B cell (primary cell): ENCODE measurements around the gene PARD3B. TPM values are rescaled to one million over a fixed set of nuclear protein-coding genes. Genes with fewer than 3 reads are reported as not detected.

ENCODE experiments used
- ATAC-seq: fragments of 200-7000 bp; cut with Tn5 transposase; one replicate; pipeline ENCODE4 v1.10.0; 2021; ENCODE audit warnings: low read depth, mild to moderate bottlenecking, moderate number of reproducible peaks, moderate library complexity
- CTCF ChIA-PET: fragments of 350-600 bp; sonication (Branson Sonifier 250); formaldehyde crosslinking; loops from one replicate; lab custom pipeline; 2021; ENCODE audit warnings: antibody characterized with exemption, inconsistent platforms; lab: Charles Lee
- POLR2A ChIA-PET: fragments of 350-600 bp; sonication (Branson Sonifier 250); formaldehyde crosslinking; loops from one replicate; lab custom pipeline; 2021; ENCODE audit warnings: antibody characterized with exemption; lab: Charles Lee
- DNase-seq: peaks from one replicate; pipeline ENCODE4 v3.0.0; 2013
- H2AFZ ChIP-seq: 2 replicates; pipeline ENCODE4 v1.6.1; 2012; ENCODE audit warnings: mild to moderate bottlenecking, low read depth, low read length; ENCODE audit not compliant: insufficient read depth, poor library complexity, severe bottlenecking
- H3K27ac ChIP-seq, 2 donors: 1 replicate in 1 of 2; 2 replicates in 1 of 2; pipeline ENCODE4 v1.5.1; 2012 to 2013; ENCODE audit warnings: low read length in 2 of 2, mild to moderate bottlenecking in 2 of 2, moderate library complexity in 1 of 2
- H3K27me3 ChIP-seq, 4 experiments: fragments of 200-600 bp in 1 of 4; sonication (generic) in 1 of 4; replicated peaks in 1 of 4; 1 replicate in 2 of 4; 2 replicates in 2 of 4; pipeline versions ENCODE4 v1.6.1 to v1.7.0; 2013 to 2016; ENCODE audit warnings: low read length in 3 of 4, mild to moderate bottlenecking in 2 of 4, mixed read lengths in 1 of 4, moderate library complexity in 1 of 4; ENCODE audit not compliant: insufficient read depth in 4 of 4, control insufficient read depth in 3 of 4; ENCODE audit errors: control extremely low read depth in 1 of 4
- H3K36me3 ChIP-seq, 2 experiments: replicated peaks in 1 of 2; 1 replicate in 1 of 2; 2 replicates in 1 of 2; pipeline versions ENCODE4 v1.6.1 to v1.7.1; 2013; ENCODE audit warnings: low read length in 1 of 2; ENCODE audit not compliant: insufficient read depth in 2 of 2, control insufficient read depth in 1 of 2; ENCODE audit errors: control extremely low read depth in 1 of 2, extremely low read depth in 1 of 2
- H3K4me1 ChIP-seq, 2 donors: fragments of 200-600 bp in 1 of 2; sonication (generic) in 1 of 2; 1 replicate in 1 of 2; 2 replicates in 1 of 2; pipeline versions ENCODE4 v1.5.1 to v1.6.1; 2013 to 2017; ENCODE audit warnings: low read length in 2 of 2; ENCODE audit not compliant: control insufficient read depth in 2 of 2, insufficient read depth in 2 of 2
- H3K4me2 ChIP-seq: replicated peaks from 2 replicates; pipeline ENCODE3; 2012; ENCODE audit warnings: mild to moderate bottlenecking, low read depth, low read length; ENCODE audit not compliant: poor library complexity, severe bottlenecking
- H3K4me3 ChIP-seq, 5 experiments: fragments of 200-600 bp in 1 of 5; sonication (generic) in 1 of 5; 1 replicate in 3 of 5; 2 replicates in 2 of 5; pipeline versions ENCODE4 v1.5.1 to v1.7.0; 2011 to 2016; ENCODE audit warnings: low read length in 4 of 5, mild to moderate bottlenecking in 4 of 5, low read depth in 2 of 5, control low read depth in 1 of 5, moderate library complexity in 1 of 5; ENCODE audit not compliant: insufficient read depth in 1 of 5; ENCODE audit errors: control extremely low read depth in 1 of 5, extremely low read depth in 1 of 5
- H3K79me2 ChIP-seq: fragments of 200-600 bp; sonication (generic); one replicate; pipeline ENCODE4 v1.6.0; 2016; ENCODE audit warnings: low read length; ENCODE audit not compliant: control insufficient read depth, insufficient read depth
- H3K9ac ChIP-seq: fragments of 200-600 bp; sonication (generic); 2 replicates; pipeline ENCODE4 v1.6.1; 2017; ENCODE audit warnings: mild to moderate bottlenecking, low read length, moderate library complexity
- H3K9me3 ChIP-seq, 3 donors: one replicate each; pipeline versions ENCODE4 v1.6.1 to v1.7.1; 2013; ENCODE audit warnings: low read length in 2 of 3; ENCODE audit not compliant: control insufficient read depth in 2 of 3, insufficient read depth in 1 of 3; ENCODE audit errors: control extremely low read depth in 1 of 3
- H4K20me1 ChIP-seq: 2 replicates; pipeline ENCODE4 v1.6.0; 2012; ENCODE audit warnings: mild to moderate bottlenecking, low read length; ENCODE audit not compliant: insufficient read depth, control insufficient read depth, poor library complexity, severe bottlenecking
- H3K27ac Mint-ChIP-seq: one replicate; pipeline ENCODE4 v1.8.0; 2021; ENCODE audit warnings: mixed read lengths
- H3K27me3 Mint-ChIP-seq: one replicate; pipeline ENCODE4 v1.8.0; 2021; ENCODE audit warnings: mixed read lengths
- H3K4me1 Mint-ChIP-seq: one replicate; pipeline ENCODE4 v1.8.0; 2021; ENCODE audit warnings: mixed read lengths
- H3K4me3 Mint-ChIP-seq: one replicate; pipeline ENCODE4 v1.8.0; 2021; ENCODE audit warnings: mixed read lengths
- H3K9me3 Mint-ChIP-seq: one replicate; pipeline ENCODE4 v1.8.0; 2022; ENCODE audit warnings: mixed read lengths; ENCODE audit not compliant: insufficient read depth
- CTCF ChIP-seq: fragments of 200-600 bp; IDR thresholded peaks from one replicate; pipeline ENCODE4 v1.8.0; 2022; ENCODE audit warnings: antibody characterized with exemption, mild to moderate bottlenecking
- EZH2 ChIP-seq: IDR thresholded peaks from 2 replicates; pipeline ENCODE4 v1.6.1; 2012; ENCODE audit warnings: borderline replicate concordance, low read depth, mild to moderate bottlenecking, moderate library complexity, low read length; ENCODE audit not compliant: insufficient read depth, poor library complexity, severe bottlenecking
- WGBS: methylation state at CpG from one replicate; pipeline ENCODE4 v1.1.5; 2013; ENCODE audit warnings: missing lambda C conversion rate; ENCODE audit not compliant: insufficient coverage; 5-methylcytosine and 5-hydroxymethylcytosine counted together
- intact Hi-C: fragments of 100-400 bp; cut with micrococcal nuclease; formaldehyde crosslinking; loops from one replicate; pipeline ENCODE4 v1.10.0; 2022
- polyA plus RNA-seq: library from polyadenylated mRNA; depleted of rRNA; stranded (reverse); fragments of >200 nt; gene quantifications from 2 replicates; pipeline ENCODE4 v1.2.3, GENCODE V29; 2012
- total RNA-seq, 2 donors: library from RNA; stranded (reverse); fragments of 120-200 nt in 1 of 2; gene quantifications; 1 replicate in 1 of 2; 2 replicates in 1 of 2; pipeline versions ENCODE4 v1.2.3 to v1.2.4, GENCODE V29; 2013 to 2022

The PARD3B gene
- total and polyA plus RNA-seq, 2 donors (not counting 1 experiment from before 2014, with no cell fraction given) = not detected

GRCh38 chr2:205657579-205657978, 1112.3 kb downstream of the PARD3B start:
- H4K20me1 ChIP-seq = no peaks in the 10 kb centered on the region
- intact Hi-C loops = no loop called here

GRCh38 chr2:205658068-205658467, 1112.8 kb downstream of the PARD3B start:
- no peak overlapping the region for H3K4me2 ChIP-seq
- H3K79me2 ChIP-seq = no peaks in the 10 kb centered on the region
- 67% methylated on average over 1 of the region's 2 CpGs for WGBS
- intact Hi-C loops = no loop called here
- H3K4me1 ChIP-seq = peaks cover 22 to 28% of the 10 kb centered on the region in 2 donors
- CTCF ChIA-PET = no interaction called here
- H3K27me3 ChIP-seq = peaks cover 0 to 5% (median 2%) of the 10 kb centered on the region in 4 experiments
- Mint-ChIP-seq H3K4me3 (no peak overlapping the region), H3K4me1 (peaks cover 36% of the 10 kb centered on the region), H3K9me3 (no peaks in the 10 kb centered on the region), H3K27ac (no peak overlapping the region), H3K27me3 (peaks cover 21% of the 10 kb centered on the region)
- POLR2A ChIA-PET = interaction anchor here (0.7 kb wide), 1 partner anchor 23 kb away, joined by 4 read pairs; no protein-coding TSS in a partner anchor
- no peaks in the 10 kb centered on the region for H3K36me3 ChIP-seq
- H4K20me1 ChIP-seq = no peaks in the 10 kb centered on the region
- H2AFZ ChIP-seq = no peak overlapping the region
- no peak overlapping the region for H3K4me3 ChIP-seq
- DNase-seq (no peak), ATAC-seq (no peak)
- no peak overlapping the region for H3K27ac ChIP-seq
- H3K9me3 ChIP-seq = no peaks in the 10 kb centered on the region
- no peak for TF ChIP-seq CTCF
- TF ChIP-seq EZH2 = no peak
- H3K9ac ChIP-seq = no peak overlapping the region

More at GRCh38 chr2:205657579-205657978, 1112.3 kb downstream of the PARD3B start:
- peaks cover 21 to 26% of the 10 kb centered on the region in 2 donors for H3K4me1 ChIP-seq
- Mint-ChIP-seq H3K27me3 (peaks cover 24% of the 10 kb centered on the region), H3K4me1 (peaks cover 34% of the 10 kb centered on the region), H3K9me3 (no peaks in the 10 kb centered on the region), H3K4me3 (no peak overlapping the region), H3K27ac (no peak overlapping the region)
- no peak overlapping the region for H3K4me3 ChIP-seq
- CTCF ChIA-PET = no interaction called here
- WGBS = 100% methylated on average over 1 of the region's 3 CpGs
- H3K4me2 ChIP-seq = no peak overlapping the region
- no peak overlapping the region for H3K9ac ChIP-seq
- peaks cover 0 to 5% (median 2%) of the 10 kb centered on the region in 4 experiments for H3K27me3 ChIP-seq
- H3K79me2 ChIP-seq = no peaks in the 10 kb centered on the region
- POLR2A ChIA-PET = interaction anchor here (0.7 kb wide), 1 partner anchor 24 kb away, joined by 4 read pairs; no protein-coding TSS in a partner anchor
- TF ChIP-seq CTCF (no peak), EZH2 (no peak)
- no peak for DNase-seq
- no peaks in the 10 kb centered on the region for H3K36me3 ChIP-seq
- H3K9me3 ChIP-seq = no peaks in the 10 kb centered on the region
- no peak for ATAC-seq
- no peak overlapping the region for H2AFZ ChIP-seq
- no peak overlapping the region for H3K27ac ChIP-seq
